ENCODE data around the gene PLD5.

DNA sequence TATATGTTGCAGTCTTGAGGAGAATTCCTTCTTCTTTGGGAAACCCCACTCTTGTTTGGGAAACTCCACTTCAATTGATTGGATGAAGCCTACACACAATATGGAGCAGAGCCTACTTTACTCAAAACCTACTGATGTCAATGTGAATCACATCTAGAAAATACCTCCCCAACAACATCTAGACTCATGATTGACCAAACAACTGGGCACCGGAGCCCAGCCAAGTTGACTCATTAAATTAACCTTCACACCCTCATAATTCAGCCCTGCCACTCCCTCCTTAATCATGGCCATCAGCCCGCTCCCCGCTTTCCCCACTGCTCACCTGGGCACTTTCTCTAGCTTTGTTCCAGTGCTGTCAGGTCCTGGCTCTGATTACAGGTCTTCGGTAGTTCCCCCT, 317.5 kb downstream of the PLD5 start:
- TF ChIP-seq, protein P1, sequence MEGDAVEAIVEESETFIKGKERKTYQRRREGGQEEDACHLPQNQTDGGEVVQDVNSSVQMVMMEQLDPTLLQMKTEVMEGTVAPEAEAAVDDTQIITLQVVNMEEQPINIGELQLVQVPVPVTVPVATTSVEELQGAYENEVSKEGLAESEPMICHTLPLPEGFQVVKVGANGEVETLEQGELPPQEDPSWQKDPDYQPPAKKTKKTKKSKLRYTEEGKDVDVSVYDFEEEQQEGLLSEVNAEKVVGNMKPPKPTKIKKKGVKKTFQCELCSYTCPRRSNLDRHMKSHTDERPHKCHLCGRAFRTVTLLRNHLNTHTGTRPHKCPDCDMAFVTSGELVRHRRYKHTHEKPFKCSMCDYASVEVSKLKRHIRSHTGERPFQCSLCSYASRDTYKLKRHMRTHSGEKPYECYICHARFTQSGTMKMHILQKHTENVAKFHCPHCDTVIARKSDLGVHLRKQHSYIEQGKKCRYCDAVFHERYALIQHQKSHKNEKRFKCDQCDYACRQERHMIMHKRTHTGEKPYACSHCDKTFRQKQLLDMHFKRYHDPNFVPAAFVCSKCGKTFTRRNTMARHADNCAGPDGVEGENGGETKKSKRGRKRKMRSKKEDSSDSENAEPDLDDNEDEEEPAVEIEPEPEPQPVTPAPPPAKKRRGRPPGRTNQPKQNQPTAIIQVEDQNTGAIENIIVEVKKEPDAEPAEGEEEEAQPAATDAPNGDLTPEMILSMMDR (conservative IDR thresholded peaks at IDR 0.05; ENCODE audit: low read depth, low read length), result no peak
- no peak for TF ChIP-seq EZH2 (IDR thresholded peaks at IDR 0.05; ENCODE audit: borderline replicate concordance, low read depth, low read length, poor library complexity, severe bottlenecking)
